PC-3 (cell line): ENCODE data around the gene ZFYVE28. TPM values are rescaled to one million over a fixed set of nuclear protein-coding genes. Genes with fewer than 3 reads are reported as not detected.

Source experiments
- ATAC-seq: fragments of 200-7000 bp; cut with Tn5 transposase; 2 replicates; pipeline ENCODE4 v1.9.1; 2020; ENCODE audit warnings: mild to moderate bottlenecking, moderate library complexity
- BruUV-seq: library from RNA; stranded (reverse); fragments of 400-500 nt; replicated peaks from 2 replicates; lab custom pipeline; 2021; lab: Mats Ljungman, UMichigan
- CTCF ChIA-PET: fragments of 300-600 bp; sonication (Branson Sonifier 250); formaldehyde crosslinking; loops from one replicate; lab custom pipeline; 2022; ENCODE audit warnings: antibody characterized with exemption; lab: Charles Lee
- POLR2A ChIA-PET: fragments of 300-600 bp; sonication (Branson Sonifier 250); formaldehyde crosslinking; loops from one replicate; lab custom pipeline; 2022; ENCODE audit warnings: antibody characterized with exemption; ENCODE audit not compliant: unreplicated experiment; lab: Charles Lee
- DNase-seq: peaks from one replicate; pipeline ENCODE4 v3.0.0-alpha.2; 2015
- H2AFZ ChIP-seq: fragments of 300-600 bp; sonication (generic); 2 replicates; pipeline ENCODE4 v1.6.0; 2016; ENCODE audit warnings: antibody characterized with exemption, low read length
- H3F3A ChIP-seq: fragments of 300-600 bp; sonication (generic); one replicate; pipeline ENCODE4 v1.6.0; 2017; ENCODE audit warnings: antibody characterized with exemption, low read length, control low read depth, mild to moderate bottlenecking; ENCODE audit not compliant: unreplicated experiment
- H3K27ac ChIP-seq: fragments of 300-600 bp; sonication (generic); 2 replicates; pipeline ENCODE4 v1.5.1; 2016; ENCODE audit warnings: mild to moderate bottlenecking, low read length
- H3K27me3 ChIP-seq: fragments of 300-600 bp; sonication (generic); 2 replicates; pipeline ENCODE4 v1.6.1; 2016; ENCODE audit warnings: low read length, mixed read lengths
- H3K36me3 ChIP-seq: fragments of 300-600 bp; sonication (generic); 2 replicates; pipeline ENCODE4 v1.6.1; 2016; ENCODE audit warnings: low read depth, mixed run types, low read length, mixed read lengths
- H3K4me1 ChIP-seq: fragments of 300-600 bp; sonication (generic); 2 replicates; pipeline ENCODE4 v1.5.1; 2016; ENCODE audit warnings: low read length; ENCODE audit not compliant: insufficient read depth
- H3K4me2 ChIP-seq: fragments of 300-600 bp; sonication (generic); 2 replicates; pipeline ENCODE4 v1.6.0; 2016; ENCODE audit warnings: low read length
- H3K4me3 ChIP-seq: fragments of 300-600 bp; sonication (generic); 2 replicates; pipeline ENCODE4 v1.5.1; 2016; ENCODE audit warnings: mild to moderate bottlenecking, low read length, mixed read lengths
- H3K79me2 ChIP-seq: fragments of 300-600 bp; sonication (generic); 2 replicates; pipeline ENCODE4 v1.6.1; 2017; ENCODE audit warnings: low read length, mixed read lengths
- H3K9ac ChIP-seq: fragments of 300-600 bp; sonication (generic); 2 replicates; pipeline ENCODE4 v1.6.0; 2016; ENCODE audit warnings: mild to moderate bottlenecking, low read length
- H3K9me2 ChIP-seq: fragments of 300-600 bp; sonication (generic); replicated peaks from 2 replicates; pipeline ENCODE4 v1.6.1; 2016; ENCODE audit warnings: mixed run types, low read length, mixed read lengths
- H3K9me3 ChIP-seq: fragments of 300-600 bp; sonication (generic); 2 replicates; pipeline ENCODE4 v1.6.1; 2016; ENCODE audit warnings: low read length, mixed read lengths
- H4K20me1 ChIP-seq: fragments of 300-600 bp; sonication (generic); 2 replicates; pipeline ENCODE4 v1.6.1; 2016; ENCODE audit warnings: low read length, mixed read lengths
- CTCF ChIP-seq: fragments of 300-600 bp; sonication (generic); conservative IDR thresholded peaks from 2 replicates; pipeline ENCODE4 v1.5.1; 2017; ENCODE audit warnings: antibody characterized with exemption, low read depth, mild to moderate bottlenecking, low read length
- EZH2 ChIP-seq: fragments of 300-600 bp; sonication (generic); IDR thresholded peaks from one replicate; pipeline ENCODE4 v1.6.1; 2017; ENCODE audit warnings: antibody characterized with exemption, mild to moderate bottlenecking, low read length; ENCODE audit not compliant: unreplicated experiment
- EZH2phosphoT487 ChIP-seq: fragments of 300-600 bp; sonication (generic); IDR thresholded peaks from 2 replicates; pipeline ENCODE4 v1.6.1; 2018; ENCODE audit warnings: mild to moderate bottlenecking, antibody characterized with exemption, low read length, borderline replicate concordance
- intact Hi-C: fragments of 100-400 bp; cut with micrococcal nuclease; formaldehyde crosslinking; loops from 2 replicates; pipeline ENCODE4 v1.9.0; 2023
- total RNA-seq: library from RNA; depleted of rRNA; stranded (reverse); fragments of >200 nt; gene quantifications from 2 replicates; pipeline ENCODE4 v1.2.3, GENCODE V29; 2014

ZFYVE28 gene
- total RNA-seq, 1 experiment from 2014 or later: 8.0 TPM

- Histone ChIP-seq H3K9me3 (no peaks in the 10 kb centered on the region), H3K4me1 (no peaks in the 10 kb centered on the region), H3K4me2 (no peak overlapping the region), H2AFZ (no peak overlapping the region), H4K20me1 (no peaks in the 10 kb centered on the region), H3K4me3 (no peak overlapping the region), H3K36me3 (no peaks in the 10 kb centered on the region), H3F3A (no peaks in the 10 kb centered on the region), H3K9me2 (no peaks in the 10 kb centered on the region), H3K27ac (no peak overlapping the region), H3K27me3 (no peaks in the 10 kb centered on the region), H3K9ac (no peak overlapping the region), H3K79me2 (no peaks in the 10 kb centered on the region)
- ChIA-PET POLR2A (no interaction called here), CTCF (no interaction called here)
- BruUV-seq: no TSS peak
- intact Hi-C loops: no loop called here
- ATAC-seq (no peak), DNase-seq (no peak)
- TF ChIP-seq EZH2phosphoT487 (no peak), EZH2 (no peak), CTCF (no peak)
These were observed 126.5 kb downstream of the ZFYVE28 start for GRCh38 chr4:2291705-2292645.

- DNase-seq (no peak), ATAC-seq (no peak)
- no peaks in the 10 kb centered on the region for H4K20me1 ChIP-seq
- H3K4me1 ChIP-seq: no peaks in the 10 kb centered on the region
- BruUV-seq: no TSS peak
- H3K4me2 ChIP-seq: no peak overlapping the region
- H3F3A ChIP-seq: no peaks in the 10 kb centered on the region
- H3K4me3 ChIP-seq: no peak overlapping the region
- H3K36me3 ChIP-seq: no peaks in the 10 kb centered on the region
- H2AFZ ChIP-seq: no peak overlapping the region
- H3K9me2 ChIP-seq: no peaks in the 10 kb centered on the region
- no peaks in the 10 kb centered on the region for H3K9me3 ChIP-seq
- ChIA-PET CTCF (no interaction called here), POLR2A (no interaction called here)
- no peaks in the 10 kb centered on the region for H3K27me3 ChIP-seq
- intact Hi-C loops: no loop called here
- no peak overlapping the region for H3K27ac ChIP-seq
- TF ChIP-seq CTCF (no peak), EZH2phosphoT487 (no peak), EZH2 (no peak)
- H3K9ac ChIP-seq: no peak overlapping the region
- no peaks in the 10 kb centered on the region for H3K79me2 ChIP-seq
These were observed 127.3 kb downstream of the ZFYVE28 start for GRCh38 chr4:2290974-2291704.
